ENCODE measurements around the gene CXADR.

GRCh38 chr21:17542371-17543011, 29.6 kb downstream of the CXADR start:
- TF ChIP-seq RARB (CRISPR knock-in tag; IDR thresholded peaks at IDR 0.05), result no peak
- 0 out of 2 replicates have a peak, but pooled peaks have one; percentile 44 for TF ChIP-seq CREB5 (CRISPR knock-in tag; IDR thresholded peaks at IDR 0.05; ENCODE audit: low read depth)
- peak; percentile 62; the same call in 1 of the 2 replicates for TF ChIP-seq TCF4 (CRISPR knock-in tag; IDR thresholded peaks at IDR 0.05; ENCODE audit: borderline replicate concordance)
- 0 out of 2 replicates have a peak, but pooled peaks have one; percentile 29 for TF ChIP-seq PATZ1 (CRISPR knock-in tag; IDR thresholded peaks at IDR 0.05; ENCODE audit: borderline replicate concordance)
- no peak for TF ChIP-seq OSR1 (CRISPR knock-in tag; IDR thresholded peaks at IDR 0.05)
- no peak for TF ChIP-seq CSDC2 (CRISPR knock-in tag; IDR thresholded peaks at IDR 0.05)
- no peak; the same call in 1 of the 2 replicates for TF ChIP-seq ZFP30 (CRISPR knock-in tag; IDR thresholded peaks at IDR 0.05)
- TF ChIP-seq SNAI2 (CRISPR knock-in tag; IDR thresholded peaks at IDR 0.05), result no peak
- TF ChIP-seq ISL1 (CRISPR knock-in tag; IDR thresholded peaks at IDR 0.05), result peak; percentile 51
- TF ChIP-seq ZFP3 (CRISPR knock-in tag; IDR thresholded peaks at IDR 0.05), result no peak
- TF ChIP-seq POU6F1 (CRISPR knock-in tag; IDR thresholded peaks at IDR 0.05; ENCODE audit: borderline replicate concordance, low read depth), result no peak
